Islet precursor cell (in vitro differentiated cells): Measurements from ENCODE around the gene OR2AP1.
"Not testable (repeated sequence)": the region's sequence is repeated elsewhere in the genome, so short reads cannot be mapped to it uniquely, and the experiment has no call there.

Experiments
- DNase-seq: peaks from one replicate; pipeline ENCODE4 v3.0.0-alpha.2; 2018

OR2AP1 gene

GRCh38 chr12:55572168-55572567, at the start of gene OR2AP1:
OR2AP1 (plus strand) TSS chr12:55572468; CDS start chr12:55574415, 1,947 bp downstream.
- no peak for DNase-seq

GRCh38 chr12:55548235-55548634, 24.0 kb upstream of the OR2AP1 start:
- DNase-seq: not testable (repeated sequence)

GRCh38 chr12:55548756-55549155, 23.5 kb upstream of the OR2AP1 start:
- no peak for DNase-seq

GRCh38 chr12:55549302-55549701, 23.0 kb upstream of the OR2AP1 start, which contains the start of gene OR6C4:
OR6C4 (plus strand) TSS chr12:55549602; CDS start chr12:55551227, 1,625 bp downstream.
- DNase-seq: no peak

- no peak for DNase-seq
These were observed 18.0 kb upstream of the OR2AP1 start for GRCh38 chr12:55554296-55554695.

- DNase-seq: not testable (repeated sequence)
These were observed 2.2 kb upstream of the OR2AP1 start for GRCh38 chr12:55570060-55570459.

GRCh38 chr12:55570689-55571088, 1.6 kb upstream of the OR2AP1 start:
- not testable (repeated sequence) for DNase-seq

- no peak for DNase-seq
These were observed 9.8 kb downstream of the OR2AP1 start for GRCh38 chr12:55582066-55582465.

GRCh38 chr12:55585817-55586216, 13.5 kb downstream of the OR2AP1 start:
- no peak for DNase-seq

GRCh38 chr12:55590152-55590551, 17.9 kb downstream of the OR2AP1 start:
- DNase-seq: not testable (repeated sequence)

- no peak for DNase-seq
These were observed 35.7 kb downstream of the OR2AP1 start for GRCh38 chr12:55607821-55608594.

- no peak for DNase-seq
These were observed 38.3 kb downstream of the OR2AP1 start for GRCh38 chr12:55610598-55610997.

- DNase-seq: no peak
These were observed 40.4 kb downstream of the OR2AP1 start for GRCh38 chr12:55612646-55613045.

GRCh38 chr12:55614764-55615163, 42.5 kb downstream of the OR2AP1 start:
- no peak for DNase-seq

GRCh38 chr12:55619354-55620138, 47.3 kb downstream of the OR2AP1 start:
- DNase-seq: peak; percentile 89

GRCh38 chr12:55624056-55624455, 51.8 kb downstream of the OR2AP1 start:
- no peak for DNase-seq
